ENCODE measurements around the gene SPINK1.

DNA sequence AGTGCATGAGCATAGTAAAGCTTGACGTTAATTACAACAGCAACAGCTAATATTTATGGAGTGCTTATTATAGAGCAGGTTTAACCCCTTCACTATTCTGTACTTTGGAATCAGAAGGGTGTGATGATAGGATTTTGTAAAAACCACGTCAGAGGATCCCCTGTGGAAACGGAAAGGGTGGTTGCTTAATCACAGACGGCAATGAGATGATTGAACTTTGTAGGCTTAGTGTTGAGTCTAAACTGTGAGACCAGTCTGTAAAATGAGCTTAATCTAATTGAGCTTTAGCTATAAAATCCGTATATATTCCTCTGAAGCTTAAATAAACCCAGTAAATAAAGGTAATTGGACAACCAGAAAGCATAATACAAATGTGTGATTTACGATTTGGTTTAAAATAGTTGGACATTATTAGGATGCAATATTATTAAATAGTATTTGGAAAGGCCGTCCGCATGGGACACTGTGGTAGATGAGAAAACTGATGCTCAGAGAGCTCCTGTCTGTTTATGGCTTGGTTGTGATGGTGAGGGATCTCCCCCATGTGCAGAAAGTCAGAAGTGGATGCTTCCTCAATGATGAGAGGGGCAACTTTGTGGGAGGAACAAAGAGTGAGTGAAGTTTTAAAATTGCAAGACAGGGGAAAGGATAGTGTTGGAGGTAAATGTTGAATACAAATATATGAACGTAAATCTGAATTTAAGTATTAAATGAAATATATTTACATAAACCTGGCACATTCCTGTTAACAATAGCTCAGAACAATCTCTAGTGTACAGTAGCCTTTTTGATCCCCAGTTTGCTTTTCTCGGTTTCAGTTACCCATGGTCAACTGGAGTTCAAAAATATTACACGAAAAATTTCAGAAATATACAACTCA lies 23.7 kb upstream of the SPINK1 start:
- no peak for TF ChIP-seq BHLHE40 (IDR thresholded peaks at IDR 0.05; ENCODE audit: low read length)
- TF ChIP-seq, protein P1, sequence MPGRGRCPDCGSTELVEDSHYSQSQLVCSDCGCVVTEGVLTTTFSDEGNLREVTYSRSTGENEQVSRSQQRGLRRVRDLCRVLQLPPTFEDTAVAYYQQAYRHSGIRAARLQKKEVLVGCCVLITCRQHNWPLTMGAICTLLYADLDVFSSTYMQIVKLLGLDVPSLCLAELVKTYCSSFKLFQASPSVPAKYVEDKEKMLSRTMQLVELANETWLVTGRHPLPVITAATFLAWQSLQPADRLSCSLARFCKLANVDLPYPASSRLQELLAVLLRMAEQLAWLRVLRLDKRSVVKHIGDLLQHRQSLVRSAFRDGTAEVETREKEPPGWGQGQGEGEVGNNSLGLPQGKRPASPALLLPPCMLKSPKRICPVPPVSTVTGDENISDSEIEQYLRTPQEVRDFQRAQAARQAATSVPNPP (IDR thresholded peaks at IDR 0.05; ENCODE audit: borderline replicate concordance, insufficient read depth, insufficient read length), result no peak
- TF ChIP-seq, protein P2, sequence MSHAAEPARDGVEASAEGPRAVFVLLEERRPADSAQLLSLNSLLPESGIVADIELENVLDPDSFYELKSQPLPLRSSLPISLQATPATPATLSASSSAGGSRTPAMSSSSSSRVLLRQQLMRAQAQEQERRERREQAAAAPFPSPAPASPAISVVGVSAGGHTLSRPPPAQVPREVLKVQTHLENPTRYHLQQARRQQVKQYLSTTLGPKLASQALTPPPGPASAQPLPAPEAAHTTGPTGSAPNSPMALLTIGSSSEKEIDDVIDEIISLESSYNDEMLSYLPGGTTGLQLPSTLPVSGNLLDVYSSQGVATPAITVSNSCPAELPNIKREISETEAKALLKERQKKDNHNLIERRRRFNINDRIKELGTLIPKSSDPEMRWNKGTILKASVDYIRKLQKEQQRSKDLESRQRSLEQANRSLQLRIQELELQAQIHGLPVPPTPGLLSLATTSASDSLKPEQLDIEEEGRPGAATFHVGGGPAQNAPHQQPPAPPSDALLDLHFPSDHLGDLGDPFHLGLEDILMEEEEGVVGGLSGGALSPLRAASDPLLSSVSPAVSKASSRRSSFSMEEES (CRISPR knock-in tag; IDR thresholded peaks at IDR 0.05), result no peak
- TF ChIP-seq BRCA1 (IDR thresholded peaks at IDR 0.05), result no peak
- TF ChIP-seq BRCA1 (CRISPR knock-in tag; IDR thresholded peaks at IDR 0.05), result no peak
- no peak for TF ChIP-seq RNF2 (IDR thresholded peaks at IDR 0.05)
- no peak for TF ChIP-seq RFX5 (IDR thresholded peaks at IDR 0.05; ENCODE audit: low read depth, low read length)
- no peak for TF ChIP-seq ZBTB33 (CRISPR knock-in tag; IDR thresholded peaks at IDR 0.05)
- no peak for TF ChIP-seq MYC (IDR thresholded peaks at IDR 0.05; ENCODE audit: low read depth, low read length)
- no peak for TF ChIP-seq MYC (CRISPR knock-in tag; IDR thresholded peaks at IDR 0.05; ENCODE audit: borderline replicate concordance, low read depth)
- TF ChIP-seq ZBTB8A (IDR thresholded peaks at IDR 0.05; ENCODE audit: partially characterized antibody), result no peak
- no peak for TF ChIP-seq CTCF (IDR thresholded peaks at IDR 0.05 in 2 of 3, conservative IDR thresholded peaks at IDR 0.05 in 1 of 3; ENCODE audit: insufficient read depth in 2 of 3, low read depth in 1 of 3, low read length in 3 of 3)
- no peak for TF ChIP-seq ZNF764 (CRISPR knock-in tag; IDR thresholded peaks at IDR 0.05; ENCODE audit: low read depth)
- TF ChIP-seq, protein P3, sequence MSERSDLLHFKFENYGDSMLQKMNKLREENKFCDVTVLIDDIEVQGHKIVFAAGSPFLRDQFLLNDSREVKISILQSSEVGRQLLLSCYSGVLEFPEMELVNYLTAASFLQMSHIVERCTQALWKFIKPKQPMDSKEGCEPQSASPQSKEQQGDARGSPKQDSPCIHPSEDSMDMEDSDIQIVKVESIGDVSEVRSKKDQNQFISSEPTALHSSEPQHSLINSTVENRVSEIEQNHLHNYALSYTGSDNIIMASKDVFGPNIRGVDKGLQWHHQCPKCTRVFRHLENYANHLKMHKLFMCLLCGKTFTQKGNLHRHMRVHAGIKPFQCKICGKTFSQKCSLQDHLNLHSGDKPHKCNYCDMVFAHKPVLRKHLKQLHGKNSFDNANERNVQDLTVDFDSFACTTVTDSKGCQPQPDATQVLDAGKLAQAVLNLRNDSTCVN (CRISPR knock-in tag; IDR thresholded peaks at IDR 0.05), result no peak
- TF ChIP-seq POLR2AphosphoS5 (IDR thresholded peaks at IDR 0.05; ENCODE audit: control insufficient read depth, insufficient read depth, low read depth, low read length), result no peak
- no peak for TF ChIP-seq TAF1 (IDR thresholded peaks at IDR 0.05; ENCODE audit: control insufficient read depth, extremely low read depth, insufficient read depth, low read length, severe bottlenecking)

All from K562 (cell line).